Mucosa of gallbladder (tissue), 1 donor: ENCODE measurements around the gene ZNF286A. TPM values are rescaled to one million over a fixed set of nuclear protein-coding genes. Genes with fewer than 3 reads are reported as not detected.

Experiments used
- total RNA-seq: library from RNA; stranded (reverse); gene quantifications from one replicate; pipeline ENCODE4 v1.2.1, GENCODE V29; 2021
- donor health status: DM: no; HTN: no; CAD: no.

The ZNF286A gene
- total RNA-seq, 1 donor from 2014 or later: 23.1 TPM

Other genes with a start within 250 kb of the ZNF286A start
- 6.0 TPM for gene CDRT4, start 232.1 kb upstream of the ZNF286A start, total RNA-seq
- 13.8 TPM for gene TVP23C, start 136.3 kb upstream of the ZNF286A start, total RNA-seq
- gene FBXW10B, start 80.0 kb upstream of the ZNF286A start, total RNA-seq: 1.6 TPM
- 28.0 TPM for gene TRIM16, start 15.4 kb upstream of the ZNF286A start, total RNA-seq
- not detected for gene TBC1D26, start 32.5 kb downstream of the ZNF286A start, total RNA-seq
- gene ADORA2B, start 245.4 kb downstream of the ZNF286A start, total RNA-seq: 0.72 TPM